HG03432 (cell line): ENCODE data around the gene EPS8L3.
"Not testable (repeated sequence)": the region's sequence is repeated elsewhere in the genome, so short reads cannot be mapped to it uniquely, and the experiment has no call there.

ENCODE experiments used
- ATAC-seq: cut with Tn5 transposase; IDR thresholded peaks from one replicate; pipeline ENCODE4 v1.9.1; 2021; ENCODE audit warnings: mild to moderate bottlenecking, moderate library complexity; ENCODE audit not compliant: unreplicated experiment

EPS8L3 gene

DNA sequence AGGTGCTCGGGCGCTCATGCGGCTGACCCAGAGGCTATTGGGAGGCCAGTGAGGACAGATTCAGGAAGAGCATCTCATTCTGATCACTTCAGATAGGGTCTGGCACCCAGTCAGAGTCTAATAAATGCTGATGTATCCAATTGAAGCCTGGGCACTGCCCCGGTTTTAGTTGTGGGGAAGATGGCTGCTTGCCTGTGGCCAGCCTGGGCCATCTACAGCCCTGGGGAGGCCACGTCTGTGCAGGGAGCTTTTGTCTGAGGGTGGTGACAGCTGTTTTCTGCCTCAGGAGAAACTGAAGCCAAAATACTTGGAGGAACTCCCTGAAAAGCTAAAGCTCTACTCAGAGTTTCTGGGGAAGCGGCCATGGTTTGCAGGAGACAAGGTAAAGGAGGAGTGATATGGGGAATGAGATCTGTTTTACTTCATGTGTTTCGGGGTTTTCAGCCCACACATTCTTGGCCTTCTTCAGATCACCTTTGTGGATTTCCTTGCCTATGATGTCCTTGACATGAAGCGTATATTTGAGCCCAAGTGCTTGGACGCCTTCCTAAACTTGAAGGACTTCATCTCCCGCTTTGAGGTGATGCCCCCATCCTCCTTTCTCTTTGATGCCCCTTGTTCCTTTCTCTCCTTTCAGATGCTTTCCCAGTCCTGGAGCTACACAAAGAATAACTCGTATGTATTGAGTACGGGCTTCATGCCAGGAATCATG is 48.9 kb downstream of the EPS8L3 start:
- ATAC-seq: no peak

DNA sequence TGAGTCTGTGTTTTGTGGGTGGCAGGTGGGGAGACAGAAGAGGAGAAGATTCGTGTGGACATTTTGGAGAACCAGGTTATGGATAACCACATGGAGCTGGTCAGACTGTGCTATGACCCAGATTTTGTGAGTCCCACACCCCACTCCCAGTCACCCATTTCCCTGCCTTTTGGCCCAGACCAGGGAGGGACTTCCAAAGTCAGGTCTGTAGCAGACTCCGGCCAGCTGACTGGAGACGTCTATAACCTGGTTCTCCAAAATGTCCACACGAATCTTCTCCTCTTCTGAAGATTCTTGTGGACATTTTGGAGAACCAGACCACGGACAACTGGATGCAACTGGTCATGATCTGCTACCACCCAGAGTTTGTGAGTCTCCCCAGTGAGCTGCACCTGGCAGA is 50.1 kb downstream of the EPS8L3 start:
- ATAC-seq: no peak

DNA sequence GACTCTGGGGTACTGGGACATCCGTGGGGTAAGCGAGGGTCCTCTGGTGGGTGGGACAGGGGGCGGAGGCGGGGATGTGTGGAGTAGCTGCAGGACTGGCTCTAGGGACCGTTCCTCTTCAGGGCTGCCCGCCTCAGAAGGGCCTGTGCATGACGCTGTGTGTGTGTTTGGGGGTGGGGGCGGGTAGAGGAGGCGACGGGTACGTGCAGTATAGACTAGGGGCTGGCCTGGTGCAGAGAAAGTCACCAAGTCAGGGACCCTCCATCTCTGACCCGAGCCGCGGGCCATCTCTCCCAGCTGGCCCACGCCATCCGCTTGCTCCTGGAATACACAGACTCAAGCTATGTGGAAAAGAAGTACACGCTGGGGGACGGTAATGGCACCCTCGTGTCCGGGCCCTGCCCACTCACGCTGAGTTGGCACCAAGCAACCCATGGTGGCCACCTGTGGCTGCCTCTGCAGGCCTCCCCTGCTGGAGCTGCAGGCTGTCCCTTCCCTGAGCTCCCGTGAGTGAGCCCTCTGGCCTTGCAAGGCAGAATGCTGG is 51.3 kb downstream of the EPS8L3 start:
- ATAC-seq: no peak

DNA sequence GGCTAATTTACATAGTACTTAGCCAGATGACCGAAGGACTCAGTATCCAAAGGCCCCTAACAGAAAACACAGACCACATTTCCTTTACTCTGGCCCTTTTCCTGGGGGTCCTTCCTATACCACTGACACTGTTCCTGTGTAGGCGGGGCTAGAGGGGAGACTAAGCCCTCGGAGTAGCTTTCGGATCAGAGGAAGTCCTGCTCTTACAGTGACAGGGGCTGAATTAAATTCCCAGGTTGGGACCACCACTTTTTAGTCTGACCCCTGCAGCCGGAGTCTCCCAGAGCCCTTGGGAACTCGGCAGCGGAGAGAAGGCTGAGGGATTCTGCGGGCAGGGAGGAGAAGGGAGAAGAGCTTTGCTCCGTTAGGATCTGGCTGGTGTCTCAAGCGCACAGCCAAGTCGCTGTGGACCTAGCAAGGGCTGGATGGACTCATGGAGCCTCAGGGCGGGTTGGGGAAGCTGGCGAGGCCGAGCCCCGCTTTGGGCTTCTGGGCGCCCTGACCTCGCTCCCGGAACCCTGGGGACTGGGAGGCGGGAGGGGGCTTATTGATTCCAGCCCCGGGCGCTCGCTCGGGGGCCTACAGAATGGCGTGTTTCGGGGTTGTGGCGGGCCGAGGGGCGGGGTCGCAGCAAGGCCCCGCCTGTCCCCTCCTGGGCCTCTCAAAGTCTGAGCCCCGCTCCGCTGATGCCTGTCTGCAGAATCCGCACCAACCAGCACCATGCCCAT is 52.0 kb downstream of the EPS8L3 start, which contains the start of gene GSTM5:
GSTM5 (plus strand) TSS at position 659 of the 728 bp plus-strand sequence; CDS start at position 721, 62 bp downstream.
- not testable (repeated sequence) for ATAC-seq

DNA sequence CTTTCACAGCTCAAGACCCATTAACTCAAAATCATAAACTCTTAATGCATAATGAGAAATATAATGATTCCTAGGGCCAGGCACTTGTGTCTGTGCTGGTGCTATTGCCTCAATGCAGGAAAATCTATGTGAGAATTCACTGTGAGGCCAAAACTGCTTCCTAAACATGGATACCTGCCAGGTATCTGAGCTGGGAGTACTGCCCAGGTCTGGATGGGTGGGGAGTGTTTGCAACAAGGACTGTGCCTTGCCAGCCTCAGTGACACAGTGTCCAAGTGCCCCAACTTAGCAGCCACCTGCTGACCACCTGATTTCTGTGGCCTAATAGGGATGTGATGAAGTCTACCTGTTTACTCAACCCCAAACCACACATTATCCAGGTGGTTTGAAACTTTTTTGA is 53.9 kb downstream of the EPS8L3 start:
- not testable (repeated sequence) for ATAC-seq

DNA sequence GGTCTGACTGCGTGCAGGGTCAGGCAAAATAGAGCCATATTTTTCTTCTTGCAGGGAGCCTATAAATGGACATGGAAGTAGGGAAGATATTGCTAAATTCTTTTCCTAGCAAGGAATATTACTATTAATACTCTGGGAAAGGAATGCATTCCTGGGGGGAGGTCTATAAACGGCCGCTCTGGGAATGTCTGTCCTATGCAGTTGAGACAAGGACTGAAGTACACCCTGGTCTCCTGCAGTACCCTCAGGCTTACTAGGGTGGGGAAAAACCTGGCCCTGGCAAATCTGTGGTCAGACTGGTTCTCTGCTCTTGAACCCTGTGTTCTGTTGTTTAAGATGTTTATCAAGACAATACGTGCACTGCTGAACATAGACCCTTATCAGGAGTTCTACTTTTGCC is 54.8 kb downstream of the EPS8L3 start:
- ATAC-seq: not testable (repeated sequence)

DNA sequence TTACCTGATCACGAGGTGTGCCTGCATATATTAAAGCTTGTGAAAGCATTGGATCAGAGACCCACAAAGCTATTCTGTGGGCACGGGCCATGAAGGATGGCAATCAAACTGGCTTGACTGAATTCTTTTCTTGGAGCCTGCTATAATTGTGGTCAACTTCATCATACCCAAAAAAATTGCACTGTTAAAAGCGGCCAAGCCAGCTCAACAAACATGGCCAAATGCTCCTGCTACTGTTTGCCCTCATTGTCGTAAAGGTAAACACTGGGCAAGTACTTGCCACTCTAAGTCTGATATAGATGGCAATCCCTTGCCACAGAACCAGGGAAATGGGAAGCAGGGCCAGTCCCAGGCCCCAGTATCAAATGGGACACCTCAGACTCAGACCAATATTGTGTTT is 58.3 kb downstream of the EPS8L3 start:
- no peak for ATAC-seq

DNA sequence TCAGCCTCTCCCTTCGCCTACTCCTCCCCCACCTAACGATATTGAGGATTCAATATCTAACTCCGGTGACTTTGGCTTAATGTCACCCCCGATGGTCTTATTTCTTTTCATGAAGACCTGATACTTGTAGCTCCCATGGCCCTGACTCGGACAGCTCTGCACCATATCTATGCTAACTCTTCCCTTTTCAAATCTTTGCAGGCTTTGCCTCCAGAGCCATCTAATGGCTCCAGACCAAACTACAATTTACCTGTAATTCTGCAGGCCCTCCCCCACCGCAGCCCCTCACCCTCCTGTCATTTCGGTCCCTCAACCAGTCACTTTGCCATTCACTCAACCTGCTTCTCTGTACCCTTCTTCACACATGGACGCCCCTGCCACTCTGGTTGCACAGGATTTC is 59.5 kb downstream of the EPS8L3 start:
- ATAC-seq: no peak

DNA sequence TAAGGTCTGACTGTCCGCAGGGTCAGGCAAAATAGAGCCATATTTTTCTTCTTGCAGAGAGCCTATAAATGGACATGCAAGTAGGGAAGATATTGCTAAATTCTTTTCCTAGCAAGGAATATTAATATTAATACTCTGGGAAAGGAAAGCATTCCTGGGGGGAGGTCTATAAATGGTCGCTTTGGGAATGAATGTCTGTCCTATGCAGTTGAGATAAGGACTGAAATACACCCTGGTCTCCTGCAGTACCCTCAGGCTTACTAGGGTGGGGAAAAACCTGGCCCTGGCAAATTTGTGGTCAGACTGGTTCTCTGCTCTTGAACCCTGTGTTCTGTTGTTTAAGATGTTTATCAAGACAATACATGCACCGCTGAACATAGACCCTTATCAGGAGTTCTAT is 60.8 kb downstream of the EPS8L3 start:
- ATAC-seq: not testable (repeated sequence)
